ENCODE results near the gene PHEX. TPM values are rescaled to one million over a fixed set of nuclear protein-coding genes. Genes with fewer than 3 reads are reported as not detected.
"Not testable (repeated sequence)": the region's sequence is repeated elsewhere in the genome, so short reads cannot be mapped to it uniquely, and the experiment has no call there.

PHEX gene
- total RNA-seq, 1 donor from 2014 or later: 1.1 TPM

- Mint-ChIP-seq H3K9me3 (ENCODE audit: low read depth) (peaks cover 7% of the 10 kb centered on the region), H3K36me3 (ENCODE audit: low read depth) (no peaks in the 10 kb centered on the region), H3K27me3 (ENCODE audit: low read depth) (no peaks in the 10 kb centered on the region), H3K4me1 (ENCODE audit: low read depth) (peaks cover 6% of the 10 kb centered on the region), H3K27ac (ENCODE audit: unreplicated experiment) (no peak overlapping the region), H3K4me3 (ENCODE audit: unreplicated experiment) (no peak overlapping the region)
- DNase-seq (ENCODE audit: low spot score): no peak
- no peak for TF ChIP-seq CTCF (IDR thresholded peaks at IDR 0.05)
Measured at GRCh38 chrX:22276781-22277180, 244.7 kb downstream of the PHEX start.

DNA sequence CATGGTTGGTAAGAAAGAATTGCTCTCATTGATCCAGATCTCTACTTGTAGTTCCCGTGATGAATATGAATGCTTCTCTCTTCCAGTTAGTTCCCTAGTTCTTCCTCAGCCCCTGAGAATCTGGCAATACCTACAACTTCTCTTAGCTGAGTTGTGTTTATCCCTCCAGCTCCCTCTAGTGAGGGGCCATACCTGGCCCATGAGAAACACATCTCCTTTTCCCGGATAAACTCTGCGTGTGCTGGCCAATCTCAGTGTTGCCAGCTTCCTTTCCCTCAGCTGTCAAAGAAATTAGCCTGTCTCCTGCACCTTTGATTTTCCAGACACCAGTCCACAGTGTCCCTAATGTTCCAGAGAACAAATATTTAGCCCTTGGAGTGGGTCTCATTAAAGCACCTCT lies 246.2 kb downstream of the PHEX start:
- Mint-ChIP-seq H3K36me3 (ENCODE audit: low read depth) (no peaks in the 10 kb centered on the region), H3K27me3 (ENCODE audit: low read depth) (no peaks in the 10 kb centered on the region), H3K27ac (ENCODE audit: unreplicated experiment) (no peak overlapping the region), H3K4me1 (ENCODE audit: low read depth) (peaks cover 6% of the 10 kb centered on the region), H3K4me3 (ENCODE audit: unreplicated experiment) (no peak overlapping the region), H3K9me3 (ENCODE audit: low read depth) (peaks cover 17% of the 10 kb centered on the region)
- TF ChIP-seq CTCF (IDR thresholded peaks at IDR 0.05): peak; percentile 50
- no peak for DNase-seq (ENCODE audit: low spot score)

GRCh38 chrX:22289209-22289608 lies 257.1 kb downstream of the PHEX start:
- not testable (repeated sequence) for H3K4me3 Mint-ChIP-seq (ENCODE audit: unreplicated experiment); H3K36me3 Mint-ChIP-seq (ENCODE audit: low read depth); DNase-seq (ENCODE audit: low spot score); H3K27me3 Mint-ChIP-seq (ENCODE audit: low read depth); H3K9me3 Mint-ChIP-seq (ENCODE audit: low read depth); H3K27ac Mint-ChIP-seq (ENCODE audit: unreplicated experiment); H3K4me1 Mint-ChIP-seq (ENCODE audit: low read depth)

DNA sequence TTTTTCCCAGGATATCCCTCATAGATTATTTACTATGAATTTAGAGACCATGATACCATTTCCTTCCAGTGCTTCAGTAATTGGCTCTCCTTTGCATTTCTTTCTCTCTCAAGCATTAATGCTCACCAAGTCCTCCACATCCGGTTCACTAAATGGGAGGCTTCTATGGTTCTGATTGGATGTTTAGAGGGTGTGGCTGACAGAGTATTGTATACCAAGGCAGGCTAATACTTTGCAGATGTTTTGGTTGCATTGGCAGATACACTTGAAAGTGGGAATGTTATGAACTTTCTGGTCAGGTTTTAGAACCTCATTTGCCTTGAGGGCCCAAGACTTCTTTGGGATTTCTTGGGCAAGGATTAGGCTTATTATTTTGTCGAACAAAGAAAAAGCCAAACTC lies 264.7 kb downstream of the PHEX start:
- Mint-ChIP-seq H3K27ac (ENCODE audit: unreplicated experiment) (no peak overlapping the region), H3K4me3 (ENCODE audit: unreplicated experiment) (no peak overlapping the region), H3K9me3 (ENCODE audit: low read depth) (no peaks in the 10 kb centered on the region), H3K36me3 (ENCODE audit: low read depth) (no peaks in the 10 kb centered on the region), H3K4me1 (ENCODE audit: low read depth) (peaks cover 25% of the 10 kb centered on the region), H3K27me3 (ENCODE audit: low read depth) (no peaks in the 10 kb centered on the region)
- no peak for TF ChIP-seq CTCF (IDR thresholded peaks at IDR 0.05)
- DNase-seq (ENCODE audit: low spot score): no peak

GRCh38 chrX:22300130-22300529 lies 268.0 kb downstream of the PHEX start:
- peak overlapping the region; percentile 8 for H3K4me3 Mint-ChIP-seq (ENCODE audit: unreplicated experiment)
- H3K27ac Mint-ChIP-seq (ENCODE audit: unreplicated experiment): peak overlapping the region; percentile 94
- peaks cover 3% of the 10 kb centered on the region for H3K9me3 Mint-ChIP-seq (ENCODE audit: low read depth)
- no peaks in the 10 kb centered on the region for H3K27me3 Mint-ChIP-seq (ENCODE audit: low read depth)
- H3K36me3 Mint-ChIP-seq (ENCODE audit: low read depth): no peaks in the 10 kb centered on the region
- no peak for TF ChIP-seq CTCF (IDR thresholded peaks at IDR 0.05)
- H3K4me1 Mint-ChIP-seq (ENCODE audit: low read depth): peaks cover 25% of the 10 kb centered on the region
- DNase-seq (ENCODE audit: low spot score): no peak

Other genes with a start within 250 kb of the PHEX start
- gene MBTPS2, start 192.7 kb upstream of the PHEX start, total RNA-seq: 21.0 to 30.4 TPM (median 21.9 TPM) in 3 replicates
- gene YY2, start 176.3 kb upstream of the PHEX start, total RNA-seq: 3.6 to 4.9 TPM (median 4.7 TPM) in 3 replicates
- 73.0 to 131 TPM (median 129 TPM) in 3 replicates for gene SMS, start 91.6 kb upstream of the PHEX start, total RNA-seq
- not detected in 3 replicates for gene CBLL2, start 240.6 kb downstream of the PHEX start, total RNA-seq

Data from chondrocyte (in vitro differentiated cells).